ENCODE data around the gene GMDS. TPM values are rescaled to one million over a fixed set of nuclear protein-coding genes. Genes with fewer than 3 reads are reported as not detected.

The GMDS gene
- total and polyA plus RNA-seq, 2 of the 4 experiments (the other 2 are of a cell fraction), result 7.3 to 21.9 TPM

GRCh38 chr6:1729133-1729749 is 516.2 kb downstream of the GMDS start:
- H3K36me3 ChIP-seq (ENCODE audit: control insufficient read depth, insufficient read depth, low read length), result no peaks in the 10 kb centered on the region
- H4K91ac ChIP-seq (ENCODE audit: insufficient read depth, low read depth, low read length), result no peak overlapping the region
- no peak overlapping the region for H2BK15ac ChIP-seq (ENCODE audit: low read depth, low read length)
- H4K20me1 ChIP-seq (ENCODE audit: insufficient read depth, low read length), result no peaks in the 10 kb centered on the region
- H3K79me1 ChIP-seq (ENCODE audit: low read depth in 1 of 2, low read length in 2 of 2), result no peaks in the 10 kb centered on the region
- no peak overlapping the region for H3K4ac ChIP-seq (ENCODE audit: low read depth, low read length)
- H2BK20ac ChIP-seq (ENCODE audit: low read depth, low read length), result no peak overlapping the region
- ATAC-seq (ENCODE audit: low read depth), result no peak
- H3K56ac ChIP-seq (ENCODE audit: extremely low read depth, insufficient read depth, low read length), result no peak overlapping the region
- no peak overlapping the region for H2AFZ ChIP-seq (replicated peaks; ENCODE audit: low read length, poor library complexity)
- H3K4me3 ChIP-seq (ENCODE audit: insufficient read depth, low read depth, low read length), result no peak overlapping the region
- no peak overlapping the region for H3K14ac ChIP-seq (replicated peaks; ENCODE audit: low read depth, low read length)
- no peak overlapping the region for H3K18ac ChIP-seq (ENCODE audit: low read depth, low read length)
- no peaks in the 10 kb centered on the region for H3K9me1 ChIP-seq (ENCODE audit: insufficient read depth, low read length)
- no peak overlapping the region for H2AK9ac ChIP-seq (replicated peaks; ENCODE audit: low read depth, low read length, poor library complexity)
- H3K9ac ChIP-seq (ENCODE audit: low read depth, low read length), result no peak overlapping the region
- H4K5ac ChIP-seq (ENCODE audit: low read depth, low read length), result no peak overlapping the region
- BruUV-seq (replicated peaks), result no TSS peak
- no peak overlapping the region for H3K27ac ChIP-seq (ENCODE audit: insufficient read depth, low read length)
- no peaks in the 10 kb centered on the region for H3K27me3 ChIP-seq (ENCODE audit: control insufficient read depth, insufficient read depth, low read length)
- intact Hi-C loops (cut with micrococcal nuclease), result no loop called here
- dilution Hi-C loops (cut with HindIII; ENCODE audit: low sequenced_read_pairs, unreplicated experiment), result no loop called here
- H4K8ac ChIP-seq (ENCODE audit: low read depth in 2 of 2, low read length in 2 of 2), result no peak overlapping the region
- no peak overlapping the region for H2BK5ac ChIP-seq (ENCODE audit: low read depth, low read length, poor library complexity, severe bottlenecking)
- no peaks in the 10 kb centered on the region for H3K4me1 ChIP-seq (ENCODE audit: control insufficient read depth, insufficient read depth, low read length)
- no peak overlapping the region for H2BK120ac ChIP-seq (ENCODE audit: low read depth, low read length)
- CTCF ChIA-PET, result no interaction called here
- in situ Hi-C loops (cut with MboI; ENCODE audit: low sequenced_read_pairs), result no loop called here
- TF ChIP-seq SMC3 (IDR thresholded peaks at IDR 0.05; ENCODE audit: low read depth, low read length) (no peak), MXI1 (IDR thresholded peaks at IDR 0.05; ENCODE audit: borderline replicate concordance, low read depth, low read length) (no peak), RAD21 (IDR thresholded peaks at IDR 0.05; ENCODE audit: low read length) (no peak), CHD1 (IDR thresholded peaks at IDR 0.05; ENCODE audit: low read depth, low read length) (no peak), BHLHE40 (IDR thresholded peaks at IDR 0.05; ENCODE audit: low read depth, low read length) (no peak), POLR2A (IDR thresholded peaks at IDR 0.05; ENCODE audit: low read depth, low read length) (no peak), MAFK (IDR thresholded peaks at IDR 0.05; ENCODE audit: low read depth, low read length) (no peak), NFE2L2 (IDR thresholded peaks at IDR 0.05; ENCODE audit: low read depth, low read length) (no peak), FOS (IDR thresholded peaks at IDR 0.05; ENCODE audit: low read depth, low read length) (no peak), RCOR1 (IDR thresholded peaks at IDR 0.05; ENCODE audit: insufficient replicate concordance, low read length) (no peak)
- TF ChIP-seq, protein P1, sequence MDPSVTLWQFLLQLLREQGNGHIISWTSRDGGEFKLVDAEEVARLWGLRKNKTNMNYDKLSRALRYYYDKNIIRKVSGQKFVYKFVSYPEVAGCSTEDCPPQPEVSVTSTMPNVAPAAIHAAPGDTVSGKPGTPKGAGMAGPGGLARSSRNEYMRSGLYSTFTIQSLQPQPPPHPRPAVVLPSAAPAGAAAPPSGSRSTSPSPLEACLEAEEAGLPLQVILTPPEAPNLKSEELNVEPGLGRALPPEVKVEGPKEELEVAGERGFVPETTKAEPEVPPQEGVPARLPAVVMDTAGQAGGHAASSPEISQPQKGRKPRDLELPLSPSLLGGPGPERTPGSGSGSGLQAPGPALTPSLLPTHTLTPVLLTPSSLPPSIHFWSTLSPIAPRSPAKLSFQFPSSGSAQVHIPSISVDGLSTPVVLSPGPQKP (IDR thresholded peaks at IDR 0.05; ENCODE audit: borderline replicate concordance, low read depth, low read length), result no peak
- H3K9me3 ChIP-seq (ENCODE audit: control insufficient read depth, insufficient read depth, low read length), result no peaks in the 10 kb centered on the region; the same call in 1 of the 2 replicates
- no peak overlapping the region for H2AK5ac ChIP-seq (ENCODE audit: low read depth, low read length)
- no peak overlapping the region for H3K23ac ChIP-seq (ENCODE audit: low read depth, low read length)
- POLR2A ChIA-PET (ENCODE audit: unreplicated experiment), result no interaction called here
- H3K4me2 ChIP-seq (ENCODE audit: low read depth, low read length), result no peak overlapping the region
- DNase-seq, result no peak
- WGBS, 2 experiments (ENCODE audit: extremely low coverage in 2 of 2, insufficient read length in 1 of 2), result no CpG with 5 or more reads among the region's 7 CpGs
